Karpas-422 (cell line): Measurements from ENCODE around the gene SLC6A1. TPM values are rescaled to one million over a fixed set of nuclear protein-coding genes. Genes with fewer than 3 reads are reported as not detected.

ENCODE experiments used
- DNase-seq: peaks from one replicate; pipeline ENCODE4 v3.0.0-alpha.2; 2015
- H2AFZ ChIP-seq: fragments of 200-600 bp; sonication (generic); 2 replicates; pipeline ENCODE4 v1.6.1; 2014; ENCODE audit warnings: antibody characterized with exemption, low read length, mixed read lengths
- H3K27ac ChIP-seq: fragments of 200-600 bp; sonication (generic); 2 replicates; pipeline ENCODE4 v1.5.1; 2014; ENCODE audit warnings: mild to moderate bottlenecking, low read length, moderate library complexity
- H3K27me3 ChIP-seq: fragments of 200-600 bp; sonication (generic); 2 replicates; pipeline ENCODE4 v1.6.1; 2014; ENCODE audit warnings: low read length, mixed read lengths
- H3K36me3 ChIP-seq: fragments of 200-600 bp; sonication (generic); 2 replicates; pipeline ENCODE4 v1.6.1; 2014; ENCODE audit warnings: low read length, mixed read lengths; ENCODE audit not compliant: insufficient read depth
- H3K4me1 ChIP-seq: fragments of 200-600 bp; sonication (generic); 2 replicates; pipeline ENCODE4 v1.6.1; 2014; ENCODE audit warnings: mild to moderate bottlenecking, low read length, mixed read lengths
- H3K4me2 ChIP-seq: fragments of 200-600 bp; sonication (generic); 2 replicates; pipeline ENCODE4 v1.6.1; 2014; ENCODE audit warnings: low read length, low read depth, mild to moderate bottlenecking; ENCODE audit not compliant: poor library complexity, severe bottlenecking
- H3K4me3 ChIP-seq: fragments of 200-600 bp; sonication (generic); 2 replicates; pipeline ENCODE4 v1.5.1; 2014; ENCODE audit warnings: mild to moderate bottlenecking, antibody characterized with exemption, low read length, mixed read lengths
- H3K79me2 ChIP-seq: fragments of 200-600 bp; sonication (generic); 2 replicates; pipeline ENCODE4 v1.6.1; 2014; ENCODE audit warnings: mild to moderate bottlenecking, low read length, mixed read lengths
- H3K9ac ChIP-seq: fragments of 200-600 bp; sonication (generic); 2 replicates; pipeline ENCODE4 v1.6.0; 2014; ENCODE audit warnings: low read length
- H3K9me2 ChIP-seq: fragments of 200-600 bp; sonication (generic), shearing (Covaris generic); replicated peaks from 2 replicates; pipeline ENCODE4 v1.6.0; 2014; ENCODE audit warnings: mild to moderate bottlenecking, low read length, moderate library complexity; ENCODE audit not compliant: insufficient read depth
- H3K9me3 ChIP-seq: fragments of 300-700, 200-600 bp; sonication (generic); 2 replicates; pipeline ENCODE4 v1.6.1; 2014; ENCODE audit warnings: low read length, mixed read lengths
- H4K20me1 ChIP-seq: fragments of 200-600 bp; sonication (generic); 2 replicates; pipeline ENCODE4 v1.6.1; 2014; ENCODE audit warnings: mild to moderate bottlenecking, antibody characterized with exemption, low read length, low read depth; ENCODE audit not compliant: insufficient read depth
- total RNA-seq: library from RNA; depleted of rRNA; stranded (reverse); fragments of >200 nt; shearing (Covaris generic); gene quantifications from 2 replicates; pipeline ENCODE4 v1.2.3, GENCODE V29; 2014; ENCODE audit warnings: low replicate concordance

The SLC6A1 gene
- total RNA-seq, 1 experiment from 2014 or later: not detected

GRCh38 chr3:10982782-10983181, 9.8 kb upstream of the SLC6A1 start:
- H3K36me3 ChIP-seq: no peaks in the 10 kb centered on the region
- no peaks in the 10 kb centered on the region for H3K9me3 ChIP-seq
- no peak overlapping the region for H2AFZ ChIP-seq
- no peak overlapping the region for H3K9ac ChIP-seq
- H3K27me3 ChIP-seq: no peaks in the 10 kb centered on the region
- H3K9me2 ChIP-seq: no peaks in the 10 kb centered on the region
- DNase-seq: no peak
- H3K79me2 ChIP-seq: no peaks in the 10 kb centered on the region
- H3K4me3 ChIP-seq: no peak overlapping the region
- H4K20me1 ChIP-seq: no peaks in the 10 kb centered on the region
- no peak overlapping the region for H3K27ac ChIP-seq
- H3K4me1 ChIP-seq: no peaks in the 10 kb centered on the region
- no peak overlapping the region for H3K4me2 ChIP-seq

GRCh38 chr3:10983219-10983916, 9.2 kb upstream of the SLC6A1 start:
- DNase-seq: peak; percentile 72

GRCh38 chr3:10984371-10984896, 8.1 kb upstream of the SLC6A1 start:
- Histone ChIP-seq H3K27me3 (no peaks in the 10 kb centered on the region), H3K36me3 (no peaks in the 10 kb centered on the region), H3K9me3 (no peaks in the 10 kb centered on the region), H3K4me2 (no peak overlapping the region), H4K20me1 (no peaks in the 10 kb centered on the region), H3K4me1 (no peaks in the 10 kb centered on the region), H3K9me2 (no peaks in the 10 kb centered on the region), H3K79me2 (no peaks in the 10 kb centered on the region), H3K4me3 (no peak overlapping the region), H2AFZ (no peak overlapping the region), H3K27ac (no peak overlapping the region), H3K9ac (no peak overlapping the region)
- DNase-seq: no peak

More at GRCh38 chr3:10983219-10983916, 9.2 kb upstream of the SLC6A1 start:
- Histone ChIP-seq H3K27me3 (no peaks in the 10 kb centered on the region), H3K4me3 (no peak overlapping the region), H3K9ac (no peak overlapping the region), H3K27ac (no peak overlapping the region), H3K4me2 (no peak overlapping the region), H2AFZ (no peak overlapping the region), H3K9me3 (no peaks in the 10 kb centered on the region), H3K79me2 (no peaks in the 10 kb centered on the region), H3K4me1 (no peaks in the 10 kb centered on the region), H4K20me1 (no peaks in the 10 kb centered on the region), H3K9me2 (no peaks in the 10 kb centered on the region), H3K36me3 (no peaks in the 10 kb centered on the region)

- H3K4me2 ChIP-seq: no peak overlapping the region
- H3K9ac ChIP-seq: no peak overlapping the region
- H3K27me3 ChIP-seq: no peaks in the 10 kb centered on the region
- no peaks in the 10 kb centered on the region for H3K9me2 ChIP-seq
- H3K4me1 ChIP-seq: no peaks in the 10 kb centered on the region
- H4K20me1 ChIP-seq: no peaks in the 10 kb centered on the region
- no peak for DNase-seq
- no peak overlapping the region for H2AFZ ChIP-seq
- no peak overlapping the region for H3K4me3 ChIP-seq
- H3K27ac ChIP-seq: no peak overlapping the region
- H3K36me3 ChIP-seq: no peaks in the 10 kb centered on the region
- no peaks in the 10 kb centered on the region for H3K79me2 ChIP-seq
- no peaks in the 10 kb centered on the region for H3K9me3 ChIP-seq
These were observed 7.4 kb upstream of the SLC6A1 start for GRCh38 chr3:10985181-10985580.

GRCh38 chr3:10986592-10986991, 6.0 kb upstream of the SLC6A1 start:
- no peaks in the 10 kb centered on the region for H3K36me3 ChIP-seq
- H3K4me2 ChIP-seq: no peak overlapping the region
- H3K27me3 ChIP-seq: no peaks in the 10 kb centered on the region
- H2AFZ ChIP-seq: no peak overlapping the region
- H3K9me2 ChIP-seq: no peaks in the 10 kb centered on the region
- H3K4me1 ChIP-seq: no peaks in the 10 kb centered on the region
- no peak overlapping the region for H3K4me3 ChIP-seq
- H3K79me2 ChIP-seq: no peaks in the 10 kb centered on the region
- H3K27ac ChIP-seq: no peak overlapping the region
- H4K20me1 ChIP-seq: no peaks in the 10 kb centered on the region
- H3K9ac ChIP-seq: no peak overlapping the region
- H3K9me3 ChIP-seq: no peaks in the 10 kb centered on the region
- no peak for DNase-seq

- H3K27ac ChIP-seq: no peak overlapping the region
- H3K27me3 ChIP-seq: no peaks in the 10 kb centered on the region
- H3K4me2 ChIP-seq: no peak overlapping the region
- no peaks in the 10 kb centered on the region for H3K9me3 ChIP-seq
- H3K79me2 ChIP-seq: no peaks in the 10 kb centered on the region
- no peaks in the 10 kb centered on the region for H4K20me1 ChIP-seq
- no peak for DNase-seq
- no peaks in the 10 kb centered on the region for H3K4me1 ChIP-seq
- H3K36me3 ChIP-seq: no peaks in the 10 kb centered on the region
- H3K4me3 ChIP-seq: no peak overlapping the region
- no peak overlapping the region for H2AFZ ChIP-seq
- no peaks in the 10 kb centered on the region for H3K9me2 ChIP-seq
- no peak overlapping the region for H3K9ac ChIP-seq
These were observed 4.4 kb upstream of the SLC6A1 start for GRCh38 chr3:10988001-10988665.

GRCh38 chr3:10988991-10989484, 3.5 kb upstream of the SLC6A1 start:
- Histone ChIP-seq H3K27ac (no peak overlapping the region), H3K4me3 (no peak overlapping the region), H3K9me2 (no peaks in the 10 kb centered on the region), H3K9me3 (no peaks in the 10 kb centered on the region), H3K79me2 (no peaks in the 10 kb centered on the region), H3K9ac (no peak overlapping the region), H3K4me2 (no peak overlapping the region), H2AFZ (no peak overlapping the region), H3K4me1 (no peaks in the 10 kb centered on the region), H3K36me3 (no peaks in the 10 kb centered on the region), H3K27me3 (no peaks in the 10 kb centered on the region), H4K20me1 (no peaks in the 10 kb centered on the region)
- no peak for DNase-seq

- H3K9me2 ChIP-seq: no peaks in the 10 kb centered on the region
- H3K79me2 ChIP-seq: no peaks in the 10 kb centered on the region
- no peak overlapping the region for H3K9ac ChIP-seq
- H3K27ac ChIP-seq: no peak overlapping the region
- H3K4me3 ChIP-seq: no peak overlapping the region
- no peaks in the 10 kb centered on the region for H3K9me3 ChIP-seq
- no peak overlapping the region for H3K4me2 ChIP-seq
- no peak overlapping the region for H2AFZ ChIP-seq
- H3K27me3 ChIP-seq: no peaks in the 10 kb centered on the region
- no peak for DNase-seq
- H3K36me3 ChIP-seq: no peaks in the 10 kb centered on the region
- no peaks in the 10 kb centered on the region for H3K4me1 ChIP-seq
- no peaks in the 10 kb centered on the region for H4K20me1 ChIP-seq
These were observed 588 bp downstream of the SLC6A1 start for GRCh38 chr3:10992943-10993728.
